K562 (cell line): ENCODE data around the gene F2. TPM values are rescaled to one million over a fixed set of nuclear protein-coding genes. Genes with fewer than 3 reads are reported as not detected.

Experiments
- ATF1 ChIP-seq, 2 experiments: fragments of 450-650 bp in 1 of 2; IDR thresholded peaks; 2 replicates each; pipeline ENCODE4 v1.6.1; 2016; ENCODE audit warnings: missing compliant biosample characterization in 1 of 2, missing genetic modification characterization in 1 of 2
- CBFA2T3 ChIP-seq: fragments of 450-650 bp; IDR thresholded peaks from 2 replicates; pipeline ENCODE4 v1.6.1; 2017
- NRF1 ChIP-seq, 2 experiments: fragments of 450-650 bp; IDR thresholded peaks in 1 of 2; conservative IDR thresholded peaks in 1 of 2; 2 replicates each; pipeline ENCODE4 v1.6.1; 2014; ENCODE audit warnings: mild to moderate bottlenecking in 2 of 2
- PTTG1 ChIP-seq: fragments of 450-650 bp; IDR thresholded peaks from 2 replicates; pipeline ENCODE4 v1.6.1; 2016; ENCODE audit warnings: low read depth, mild to moderate bottlenecking, missing genetic modification characterization, missing compliant biosample characterization
- PYGO2 ChIP-seq: fragments of 450-650 bp; IDR thresholded peaks from 2 replicates; pipeline ENCODE4 v1.6.1; 2016; ENCODE audit warnings: mild to moderate bottlenecking, missing genetic modification characterization, moderate library complexity, missing compliant biosample characterization
- RAD21 ChIP-seq, 2 experiments: fragments of 250-450 bp in 1 of 2; fragments of 450-650 bp in 1 of 2; sonication (Bioruptor Pico) in 1 of 2; formaldehyde crosslinking in 1 of 2; IDR thresholded peaks in 1 of 2; conservative IDR thresholded peaks in 1 of 2; 2 replicates each; pipeline versions ENCODE4 v1.4.0 to v1.8.0; 2020 to 2022; ENCODE audit warnings: mild to moderate bottlenecking in 2 of 2, moderate library complexity in 1 of 2
- SIX5 ChIP-seq, 2 experiments: IDR thresholded peaks; 2 replicates each; pipeline ENCODE4 v1.6.1; 2011; ENCODE audit warnings: low read length in 2 of 2, borderline replicate concordance in 1 of 2, low read depth in 1 of 2, mild to moderate bottlenecking in 1 of 2, moderate library complexity in 1 of 2; ENCODE audit not compliant: insufficient read depth in 1 of 2
- TCF3 ChIP-seq: sonication (generic); formaldehyde crosslinking; IDR thresholded peaks from 2 replicates; pipeline ENCODE4 v1.4.0; 2020; ENCODE audit warnings: mild to moderate bottlenecking, missing genetic modification reagents
- TEAD4 ChIP-seq, 2 experiments: sonication (generic) in 1 of 2; formaldehyde crosslinking in 1 of 2; IDR thresholded peaks; 2 replicates each; pipeline versions ENCODE4 v1.6.1 to v1.8.0; 2012 to 2022; ENCODE audit warnings: borderline replicate concordance in 1 of 2, inconsistent platforms in 1 of 2, low read length in 1 of 2, mild to moderate bottlenecking in 1 of 2, missing genetic modification reagents in 1 of 2
- ZFPM2 ChIP-seq: fragments of 250-450 bp; sonication (Bioruptor Pico); IDR thresholded peaks from 2 replicates; pipeline ENCODE4 v1.5.1; 2022; ENCODE audit warnings: mild to moderate bottlenecking
- ZNF175 ChIP-seq: fragments of 200-800 bp; sonication (Bioruptor generic); IDR thresholded peaks from 2 replicates; pipeline ENCODE4 v1.6.1; 2016; ENCODE audit warnings: low read depth, mild to moderate bottlenecking, missing genetic modification characterization, missing compliant biosample characterization
- ZNF282 ChIP-seq: sonication (generic); formaldehyde crosslinking; IDR thresholded peaks from 2 replicates; pipeline ENCODE4 v1.8.1; 2023; ENCODE audit warnings: missing genetic modification reagents
- ZNF408 ChIP-seq: fragments of 250-450 bp; sonication (Bioruptor Pico); IDR thresholded peaks from 2 replicates; pipeline ENCODE4 v1.4.0; 2020; ENCODE audit warnings: low read depth, mild to moderate bottlenecking, moderate library complexity
- ZNF551 ChIP-seq: fragments of 250-450 bp; sonication (Bioruptor Pico); IDR thresholded peaks from 2 replicates; pipeline ENCODE4 v1.5.0; 2021; ENCODE audit warnings: mild to moderate bottlenecking, moderate library complexity
- polyA plus RNA-seq, 8 experiments: library from polyadenylated mRNA; depleted of rRNA in 4 of 8; stranded (reverse) in 5 of 8; unstranded in 3 of 8; fragments of >200 nt; fragmentation: Nextera tagmentation in 2 of 8; fragmentation: Illumina TruSeq in 1 of 8; extraction: Ambion mirVana in 2 of 8; extraction: Trizol in 1 of 8; gene quantifications; 2 replicates each; pipeline versions ENCODE4 v1.2.1 to v1.2.3, GENCODE V29; 2011 to 2014; ENCODE audit warnings: inconsistent platforms in 1 of 8, missing spikeins in 1 of 8
- total RNA-seq, 7 experiments: library from RNA; depleted of rRNA in 6 of 7; stranded (reverse); fragments of >200 nt in 6 of 7; fragmentation: Illumina TruSeq in 2 of 7; extraction: Trizol in 2 of 7; gene quantifications; 2 replicates each; pipeline versions ENCODE4 v1.2.1 to v1.2.3, GENCODE V29; 2011 to 2021; ENCODE audit warnings: low replicate concordance in 1 of 7
- TF ChIP-seq, protein P1 (sequence below): fragments of 450-650 bp; IDR thresholded peaks from 2 replicates; pipeline ENCODE4 v1.6.1; 2014; ENCODE audit warnings: low read depth, mild to moderate bottlenecking, moderate library complexity, borderline replicate concordance
- TF ChIP-seq, protein P2 (sequence below): fragments of 450-650 bp; IDR thresholded peaks from 2 replicates; pipeline ENCODE4 v1.6.1; 2017; ENCODE audit warnings: mild to moderate bottlenecking, moderate library complexity
- TF ChIP-seq, protein P3 (sequence below), 2 experiments: fragments of 450-650 bp; IDR thresholded peaks; 2 replicates each; pipeline ENCODE4 v1.6.1; 2018; ENCODE audit warnings: mild to moderate bottlenecking in 2 of 2, low read depth in 1 of 2; ENCODE audit not compliant: partially characterized antibody in 2 of 2

F2 gene
- total and polyA plus RNA-seq, 9 of the 15 experiments (the other 6 are each of a cell fraction or from before 2014, with no cell fraction given) = 0.16 TPM; not detected in 8

GRCh38 chr11:46669711-46670139 lies 49.3 kb upstream of the F2 start (continued):
- TF ChIP-seq ATF1 (CRISPR knock-in tag; IDR thresholded peaks at IDR 0.05) (no peak), ATF1 (tag; IDR thresholded peaks at IDR 0.05) (no peak), CBFA2T3 (peak; percentile 44), TCF3 (CRISPR knock-in tag) (peak; percentile 22; the same call in 1 of the 2 replicates), PTTG1 (tag) (no peak), ZNF551 (no peak), TEAD4 (IDR thresholded peaks at IDR 0.05; ENCODE audit: low read length) (0 out of 2 replicates have a peak, but pooled peaks have one; percentile 26), TEAD4 (CRISPR knock-in tag; IDR thresholded peaks at IDR 0.05; ENCODE audit: borderline replicate concordance) (no peak), ZNF175 (no peak), PYGO2 (tag) (no peak), NRF1 (conservative IDR thresholded peaks at IDR 0.05 in 1 of 2, IDR thresholded peaks at IDR 0.05 in 1 of 2) (no peak), SIX5 (IDR thresholded peaks at IDR 0.05; ENCODE audit: borderline replicate concordance in 1 of 2, insufficient read depth in 1 of 2, low read depth in 1 of 2, low read length in 2 of 2) (no peak), ZFPM2 (CRISPR knock-in tag) (no peak), RAD21 (CRISPR knock-in tag; conservative IDR thresholded peaks at IDR 0.05 in 1 of 2, IDR thresholded peaks at IDR 0.05 in 1 of 2) (peak in 1 of 2 experiments; percentile 13; a peak in 1 of 4 replicates), ZNF408 (no peak), ZNF282 (CRISPR knock-in tag) (no peak)
- TF ChIP-seq, protein P1, sequence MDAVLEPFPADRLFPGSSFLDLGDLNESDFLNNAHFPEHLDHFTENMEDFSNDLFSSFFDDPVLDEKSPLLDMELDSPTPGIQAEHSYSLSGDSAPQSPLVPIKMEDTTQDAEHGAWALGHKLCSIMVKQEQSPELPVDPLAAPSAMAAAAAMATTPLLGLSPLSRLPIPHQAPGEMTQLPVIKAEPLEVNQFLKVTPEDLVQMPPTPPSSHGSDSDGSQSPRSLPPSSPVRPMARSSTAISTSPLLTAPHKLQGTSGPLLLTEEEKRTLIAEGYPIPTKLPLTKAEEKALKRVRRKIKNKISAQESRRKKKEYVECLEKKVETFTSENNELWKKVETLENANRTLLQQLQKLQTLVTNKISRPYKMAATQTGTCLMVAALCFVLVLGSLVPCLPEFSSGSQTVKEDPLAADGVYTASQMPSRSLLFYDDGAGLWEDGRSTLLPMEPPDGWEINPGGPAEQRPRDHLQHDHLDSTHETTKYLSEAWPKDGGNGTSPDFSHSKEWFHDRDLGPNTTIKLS = no peak
- TF ChIP-seq, protein P2, sequence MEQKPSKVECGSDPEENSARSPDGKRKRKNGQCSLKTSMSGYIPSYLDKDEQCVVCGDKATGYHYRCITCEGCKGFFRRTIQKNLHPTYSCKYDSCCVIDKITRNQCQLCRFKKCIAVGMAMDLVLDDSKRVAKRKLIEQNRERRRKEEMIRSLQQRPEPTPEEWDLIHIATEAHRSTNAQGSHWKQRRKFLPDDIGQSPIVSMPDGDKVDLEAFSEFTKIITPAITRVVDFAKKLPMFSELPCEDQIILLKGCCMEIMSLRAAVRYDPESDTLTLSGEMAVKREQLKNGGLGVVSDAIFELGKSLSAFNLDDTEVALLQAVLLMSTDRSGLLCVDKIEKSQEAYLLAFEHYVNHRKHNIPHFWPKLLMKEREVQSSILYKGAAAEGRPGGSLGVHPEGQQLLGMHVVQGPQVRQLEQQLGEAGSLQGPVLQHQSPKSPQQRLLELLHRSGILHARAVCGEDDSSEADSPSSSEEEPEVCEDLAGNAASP = no peak
- TF ChIP-seq, protein P3, sequence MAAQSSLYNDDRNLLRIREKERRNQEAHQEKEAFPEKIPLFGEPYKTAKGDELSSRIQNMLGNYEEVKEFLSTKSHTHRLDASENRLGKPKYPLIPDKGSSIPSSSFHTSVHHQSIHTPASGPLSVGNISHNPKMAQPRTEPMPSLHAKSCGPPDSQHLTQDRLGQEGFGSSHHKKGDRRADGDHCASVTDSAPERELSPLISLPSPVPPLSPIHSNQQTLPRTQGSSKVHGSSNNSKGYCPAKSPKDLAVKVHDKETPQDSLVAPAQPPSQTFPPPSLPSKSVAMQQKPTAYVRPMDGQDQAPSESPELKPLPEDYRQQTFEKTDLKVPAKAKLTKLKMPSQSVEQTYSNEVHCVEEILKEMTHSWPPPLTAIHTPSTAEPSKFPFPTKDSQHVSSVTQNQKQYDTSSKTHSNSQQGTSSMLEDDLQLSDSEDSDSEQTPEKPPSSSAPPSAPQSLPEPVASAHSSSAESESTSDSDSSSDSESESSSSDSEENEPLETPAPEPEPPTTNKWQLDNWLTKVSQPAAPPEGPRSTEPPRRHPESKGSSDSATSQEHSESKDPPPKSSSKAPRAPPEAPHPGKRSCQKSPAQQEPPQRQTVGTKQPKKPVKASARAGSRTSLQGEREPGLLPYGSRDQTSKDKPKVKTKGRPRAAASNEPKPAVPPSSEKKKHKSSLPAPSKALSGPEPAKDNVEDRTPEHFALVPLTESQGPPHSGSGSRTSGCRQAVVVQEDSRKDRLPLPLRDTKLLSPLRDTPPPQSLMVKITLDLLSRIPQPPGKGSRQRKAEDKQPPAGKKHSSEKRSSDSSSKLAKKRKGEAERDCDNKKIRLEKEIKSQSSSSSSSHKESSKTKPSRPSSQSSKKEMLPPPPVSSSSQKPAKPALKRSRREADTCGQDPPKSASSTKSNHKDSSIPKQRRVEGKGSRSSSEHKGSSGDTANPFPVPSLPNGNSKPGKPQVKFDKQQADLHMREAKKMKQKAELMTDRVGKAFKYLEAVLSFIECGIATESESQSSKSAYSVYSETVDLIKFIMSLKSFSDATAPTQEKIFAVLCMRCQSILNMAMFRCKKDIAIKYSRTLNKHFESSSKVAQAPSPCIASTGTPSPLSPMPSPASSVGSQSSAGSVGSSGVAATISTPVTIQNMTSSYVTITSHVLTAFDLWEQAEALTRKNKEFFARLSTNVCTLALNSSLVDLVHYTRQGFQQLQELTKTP (IDR thresholded peaks at IDR 0.05; ENCODE audit: low read depth in 1 of 2, partially characterized antibody in 2 of 2) = no peak
